Prostate gland (tissue), 2 donors: ENCODE measurements around the gene INAFM1. TPM values are rescaled to one million over a fixed set of nuclear protein-coding genes. Genes with fewer than 3 reads are reported as not detected.
A peak's percentile ranks its signal among the peaks of the same experiment; 100 is the strongest.
"Not testable (repeated sequence)": the region's sequence is repeated elsewhere in the genome, so short reads cannot be mapped to it uniquely, and the experiment has no call there.

ENCODE experiments used
- DNase-seq: peaks from one replicate; pipeline ENCODE4 v3.0.0-alpha.2; 2019; ENCODE audit warnings: low spot score
- H3K27ac ChIP-seq, 2 donors: fragments of 200-600 bp; sonication (generic); 2 replicates each; pipeline ENCODE4 v1.5.1; 2017 to 2019
- H3K27me3 ChIP-seq: fragments of 200-600 bp; sonication (generic); replicated peaks from 2 replicates; pipeline ENCODE4 v1.5.1; 2019; ENCODE audit not compliant: insufficient read depth
- H3K36me3 ChIP-seq, 2 donors: fragments of 200-600 bp; sonication (generic); 1 replicate in 1 of 2; 2 replicates in 1 of 2; pipeline versions ENCODE4 v1.5.1 to v1.8.1; 2017 to 2019
- H3K4me1 ChIP-seq: fragments of 200-600 bp; sonication (generic); replicated peaks from 2 replicates; pipeline ENCODE4 v1.5.1; 2019
- H3K4me3 ChIP-seq, 2 donors: fragments of 200-600 bp; sonication (generic); 2 replicates each; pipeline ENCODE4 v1.5.1; 2017 to 2019
- H3K9me3 ChIP-seq: fragments of 200-600 bp; sonication (generic); 2 replicates; pipeline ENCODE4 v1.5.1; 2017
- POLR2A ChIP-seq: fragments of 450-650 bp; IDR thresholded peaks from one replicate; pipeline ENCODE4 v1.6.1; 2016; ENCODE audit warnings: antibody characterized with exemption, mild to moderate bottlenecking
- POLR2AphosphoS5 ChIP-seq: sonication (generic); formaldehyde crosslinking; IDR thresholded peaks from one replicate; pipeline ENCODE4 v1.6.1; 2017; ENCODE audit warnings: antibody characterized with exemption
- WGBS: methylation state at CpG from one replicate; pipeline ENCODE4 v1.1.5; 2018; 5-methylcytosine and 5-hydroxymethylcytosine counted together
- intact Hi-C: fragments of 100-400 bp; cut with DNase I; formaldehyde crosslinking; loops from one replicate; pipeline ENCODE4 v1.14.2; 2022
- total RNA-seq, 2 donors: library from RNA; depleted of rRNA; stranded (reverse); fragments of >200 nt; gene quantifications; one replicate each; pipeline ENCODE4 v1.1.0, GENCODE V29; 2016
- TF ChIP-seq, protein P1 (sequence below), 4 experiments: fragments of 200-600 bp in 2 of 4; fragments of 450-650 bp in 2 of 4; sonication (generic) in 2 of 4; IDR thresholded peaks; 1 replicate in 3 of 4; 2 replicates in 1 of 4; pipeline ENCODE4 v1.5.1; 2016 to 2019; ENCODE audit warnings: antibody characterized with exemption in 4 of 4, mild to moderate bottlenecking in 2 of 4, moderate library complexity in 2 of 4

The INAFM1 gene
- total RNA-seq, 2 donors from 2014 or later, result 11.4 to 30.2 TPM

DNA sequence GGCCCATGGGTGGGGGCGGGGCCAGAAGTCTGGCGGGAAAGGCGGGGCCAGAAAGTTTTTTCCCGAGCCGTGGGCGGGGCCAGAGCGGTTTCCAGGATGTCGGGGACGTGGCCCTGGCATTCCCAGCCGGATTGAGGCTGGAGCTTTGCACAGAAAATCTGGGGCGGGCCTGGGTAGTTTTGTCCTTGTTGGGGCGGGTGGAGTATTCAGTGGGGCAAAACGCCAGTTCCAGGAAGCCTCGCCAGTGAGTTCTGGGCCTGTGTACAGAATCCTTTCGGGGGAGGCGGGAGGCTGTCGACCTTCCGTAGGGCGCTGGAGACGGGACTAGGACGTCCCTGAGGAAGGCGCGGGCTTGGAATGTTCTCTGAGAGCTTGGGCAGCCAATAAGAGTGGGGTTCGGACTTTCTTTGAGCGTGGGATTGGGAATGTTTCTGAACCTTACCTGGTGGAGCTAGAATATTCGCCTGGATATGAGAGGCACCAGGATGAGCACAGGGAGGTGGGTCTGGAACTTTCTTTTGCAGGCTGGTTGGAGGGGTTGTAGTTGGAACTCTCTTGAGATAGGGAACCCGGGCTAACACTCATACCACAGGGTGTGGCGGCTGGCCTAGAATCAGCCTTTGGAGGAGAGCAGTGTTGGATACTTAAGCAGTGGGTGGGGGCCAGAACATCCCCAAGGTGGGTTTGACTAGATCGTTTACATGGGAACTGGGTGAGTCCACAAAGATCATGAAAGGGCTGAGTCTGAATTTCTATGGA is 17.1 kb upstream of the INAFM1 start:
- no peaks in the 10 kb centered on the region for H3K4me1 ChIP-seq
- H3K36me3 ChIP-seq, result peaks cover 5 to 19% of the 10 kb centered on the region in 2 donors
- peak overlapping the region; percentile 92 to 94 for H3K27ac ChIP-seq
- no peaks in the 10 kb centered on the region for H3K9me3 ChIP-seq
- TF ChIP-seq POLR2A (peak; percentile 83), POLR2AphosphoS5 (peak; percentile 89)
- TF ChIP-seq, protein P1, sequence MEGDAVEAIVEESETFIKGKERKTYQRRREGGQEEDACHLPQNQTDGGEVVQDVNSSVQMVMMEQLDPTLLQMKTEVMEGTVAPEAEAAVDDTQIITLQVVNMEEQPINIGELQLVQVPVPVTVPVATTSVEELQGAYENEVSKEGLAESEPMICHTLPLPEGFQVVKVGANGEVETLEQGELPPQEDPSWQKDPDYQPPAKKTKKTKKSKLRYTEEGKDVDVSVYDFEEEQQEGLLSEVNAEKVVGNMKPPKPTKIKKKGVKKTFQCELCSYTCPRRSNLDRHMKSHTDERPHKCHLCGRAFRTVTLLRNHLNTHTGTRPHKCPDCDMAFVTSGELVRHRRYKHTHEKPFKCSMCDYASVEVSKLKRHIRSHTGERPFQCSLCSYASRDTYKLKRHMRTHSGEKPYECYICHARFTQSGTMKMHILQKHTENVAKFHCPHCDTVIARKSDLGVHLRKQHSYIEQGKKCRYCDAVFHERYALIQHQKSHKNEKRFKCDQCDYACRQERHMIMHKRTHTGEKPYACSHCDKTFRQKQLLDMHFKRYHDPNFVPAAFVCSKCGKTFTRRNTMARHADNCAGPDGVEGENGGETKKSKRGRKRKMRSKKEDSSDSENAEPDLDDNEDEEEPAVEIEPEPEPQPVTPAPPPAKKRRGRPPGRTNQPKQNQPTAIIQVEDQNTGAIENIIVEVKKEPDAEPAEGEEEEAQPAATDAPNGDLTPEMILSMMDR (IDR thresholded peaks at IDR 0.05), result peak in 2 of 4 experiments; percentile 1 to 3
- intact Hi-C loops, result no loop called here
- DNase-seq, result peak; percentile 43
- WGBS, result 3% methylated on average over 29 of the region's 29 CpGs
- peak overlapping the region; percentile 44 to 58 for H3K4me3 ChIP-seq
- H3K27me3 ChIP-seq, result no peaks in the 10 kb centered on the region

DNA sequence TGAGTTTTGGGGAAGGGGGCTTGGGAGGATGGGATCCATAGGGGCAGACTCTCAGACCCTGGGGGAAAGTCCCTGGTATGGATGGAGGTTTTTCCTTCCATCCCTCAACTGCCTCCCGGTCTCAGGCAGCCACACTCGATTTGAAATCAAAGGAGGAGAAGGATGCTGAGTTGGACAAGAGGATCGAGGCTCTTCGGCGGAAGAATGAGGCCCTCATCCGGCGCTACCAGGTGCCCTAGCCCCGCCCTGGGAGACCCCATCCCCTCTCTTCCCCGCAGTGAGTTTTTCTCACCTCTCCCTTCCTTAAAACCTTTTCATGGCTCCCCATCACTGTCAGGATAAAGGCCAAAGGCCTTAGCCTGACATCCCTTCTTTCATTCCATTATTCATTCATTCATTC is 16.3 kb upstream of the INAFM1 start:
- DNase-seq, result no peak
- H3K27ac ChIP-seq, result peak overlapping the region in 1 of 2 donors; percentile 94
- 88% methylated on average over 9 of the region's 9 CpGs for WGBS
- intact Hi-C loops, result no loop called here
- no peaks in the 10 kb centered on the region for H3K27me3 ChIP-seq
- no peaks in the 10 kb centered on the region for H3K9me3 ChIP-seq
- H3K4me1 ChIP-seq, result no peaks in the 10 kb centered on the region
- H3K4me3 ChIP-seq, result no peak overlapping the region
- peaks cover 5 to 19% of the 10 kb centered on the region in 2 donors for H3K36me3 ChIP-seq
- TF ChIP-seq, protein P1 (IDR thresholded peaks at IDR 0.05), result no peak
- TF ChIP-seq POLR2A (no peak), POLR2AphosphoS5 (no peak)

DNA sequence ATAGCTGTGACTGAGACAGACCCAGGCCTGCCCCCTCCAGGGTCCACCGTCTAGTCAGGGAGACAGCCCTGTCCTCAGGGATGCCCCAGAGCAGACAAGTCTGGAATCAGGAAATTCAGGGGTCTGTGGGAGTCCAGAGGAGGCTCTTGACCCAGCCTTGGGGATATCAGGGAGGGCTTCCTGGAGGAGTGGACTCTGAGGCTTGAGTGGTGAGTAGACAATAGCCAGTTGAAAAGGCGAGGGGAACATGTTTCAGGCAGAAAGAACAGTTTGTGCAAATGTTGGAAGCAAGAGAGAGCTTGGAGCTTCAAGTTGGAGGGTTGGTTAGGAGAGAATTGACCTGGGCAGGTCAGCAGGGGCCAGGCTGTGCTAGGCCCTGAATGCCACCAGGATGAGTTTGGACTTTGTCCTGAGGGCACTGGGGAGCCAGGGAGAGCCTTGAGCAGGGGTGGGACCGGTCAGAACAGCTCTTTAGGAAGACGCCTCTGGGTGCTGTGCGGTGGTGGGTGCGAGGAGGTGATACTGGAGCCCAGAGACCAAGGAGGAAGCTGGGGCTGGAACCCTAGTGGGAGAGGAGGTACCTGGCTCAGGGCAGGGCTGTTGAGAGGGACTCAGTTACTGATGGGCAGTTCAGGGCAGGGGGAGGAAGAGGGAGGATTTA is 15.7 kb upstream of the INAFM1 start:
- WGBS, result 91% methylated on average over 6 of the region's 6 CpGs
- Histone ChIP-seq H3K27me3 (no peaks in the 10 kb centered on the region), H3K4me1 (no peaks in the 10 kb centered on the region), H3K36me3 (peaks cover 5 to 19% of the 10 kb centered on the region in 2 donors), H3K9me3 (no peaks in the 10 kb centered on the region), H3K27ac (peak overlapping the region in 1 of 2 donors; percentile 94), H3K4me3 (no peak overlapping the region)
- TF ChIP-seq, protein P1 (IDR thresholded peaks at IDR 0.05), result no peak
- TF ChIP-seq POLR2AphosphoS5 (no peak), POLR2A (no peak)
- intact Hi-C loops, result no loop called here
- no peak for DNase-seq

- no peaks in the 10 kb centered on the region for H3K4me1 ChIP-seq
- H3K27ac ChIP-seq, result no peak overlapping the region
- H3K36me3 ChIP-seq, result peaks cover 13 to 29% of the 10 kb centered on the region in 2 donors
- TF ChIP-seq, protein P1 (IDR thresholded peaks at IDR 0.05), result no peak
- TF ChIP-seq POLR2A (no peak), POLR2AphosphoS5 (no peak)
- 90% methylated on average over 17 of the region's 17 CpGs for WGBS
- intact Hi-C loops, result no loop called here
- no peak overlapping the region for H3K4me3 ChIP-seq
- H3K9me3 ChIP-seq, result no peaks in the 10 kb centered on the region
- no peaks in the 10 kb centered on the region for H3K27me3 ChIP-seq
- no peak for DNase-seq
Observed at GRCh38 chr19:47260476-47260875, 14.2 kb upstream of the INAFM1 start.

DNA sequence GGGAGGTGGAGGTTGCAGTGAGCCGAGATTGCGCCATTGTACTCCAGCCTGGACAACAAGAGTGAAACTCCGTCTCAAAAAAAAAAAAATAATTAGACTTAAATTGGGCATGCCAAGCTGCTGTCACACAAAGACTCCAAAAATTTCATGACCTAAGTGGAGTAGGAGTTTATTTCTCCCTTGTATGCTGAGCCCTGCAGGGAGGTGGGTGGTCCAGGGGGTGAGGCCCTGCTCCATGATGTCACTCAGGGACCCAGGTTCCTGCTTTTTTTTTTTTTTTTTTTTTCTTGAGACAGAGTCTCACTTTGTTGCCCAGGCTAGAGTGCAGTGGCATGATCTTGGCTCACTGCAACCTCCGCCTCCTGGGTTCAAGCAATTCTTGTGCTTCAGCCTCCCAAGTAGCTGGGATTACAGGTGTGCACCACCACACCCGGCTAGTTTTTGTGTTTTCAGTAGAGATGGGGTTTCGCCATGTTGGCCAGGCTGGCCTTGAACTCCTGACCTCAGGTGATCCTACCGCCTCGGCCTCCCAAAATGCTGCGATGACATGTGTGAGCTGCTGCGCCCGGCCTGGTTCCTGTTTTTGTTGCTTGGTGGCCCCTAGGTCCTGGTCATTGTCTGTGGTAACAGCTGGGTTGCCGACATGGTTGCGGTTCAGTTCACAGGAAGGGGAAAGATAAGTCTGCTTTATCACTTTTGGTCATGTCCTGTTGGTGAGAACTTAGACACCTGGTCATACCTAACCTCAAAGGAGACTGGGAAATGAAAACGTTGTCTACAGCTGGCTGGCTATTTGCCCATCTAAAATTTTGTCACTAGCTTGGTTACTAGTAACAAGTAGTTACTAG is 12.5 kb upstream of the INAFM1 start:
- WGBS, result 86% methylated on average over 14 of the region's 14 CpGs
- intact Hi-C loops, DNase-seq, H3K27ac ChIP-seq, H3K9me3 ChIP-seq, H3K4me1 ChIP-seq, H3K27me3 ChIP-seq, H3K4me3 ChIP-seq: not testable (repeated sequence)
- peaks cover 13 to 29% of the 10 kb centered on the region in 2 donors for H3K36me3 ChIP-seq
